Fibroblast of lung (primary cell): ENCODE results near the gene NCKAP5.

ENCODE experiments used
- CTCF ChIP-seq, 2 donors: IDR thresholded peaks in 1 of 2; conservative IDR thresholded peaks in 1 of 2; 1 replicate in 1 of 2; 2 replicates in 1 of 2; pipeline ENCODE4 v1.5.1; 2011 to 2012; ENCODE audit warnings: low read length in 2 of 2, control low read depth in 1 of 2, inconsistent platforms in 1 of 2, low read depth in 1 of 2, mild to moderate bottlenecking in 1 of 2
- EZH2 ChIP-seq: IDR thresholded peaks from 2 replicates; pipeline ENCODE4 v1.5.1; 2012; ENCODE audit warnings: low read length, control low read depth, mild to moderate bottlenecking; ENCODE audit errors: missing control alignments

- TF ChIP-seq CTCF (conservative IDR thresholded peaks at IDR 0.05 in 1 of 2, IDR thresholded peaks at IDR 0.05 in 1 of 2; ENCODE audit: low read depth in 1 of 2, low read length in 2 of 2): no peak
- TF ChIP-seq EZH2: no peak
Observed at GRCh38 chr2:133241224-133241571, 327.1 kb downstream of the NCKAP5 start.
